ENCODE data around the gene CCM2.

Gene CCM2

GRCh38 chr7:45065031-45065995 is 65.3 kb downstream of the CCM2 start:
- no peak for DNase-seq (ENCODE audit: low read depth, low spot score)

- no peak for DNase-seq (ENCODE audit: low read depth, low spot score)
Measured at GRCh38 chr7:45066409-45066808, 66.4 kb downstream of the CCM2 start.

- no peak for DNase-seq (ENCODE audit: low read depth, low spot score)
Measured at GRCh38 chr7:45067582-45067981, 67.6 kb downstream of the CCM2 start.

- DNase-seq (ENCODE audit: low read depth, low spot score): no peak
Measured at GRCh38 chr7:45068236-45069023, 68.4 kb downstream of the CCM2 start.

GRCh38 chr7:45069444-45070253 is 69.6 kb downstream of the CCM2 start:
- DNase-seq (ENCODE audit: low read depth, low spot score): no peak

GRCh38 chr7:45070254-45070642 is 70.2 kb downstream of the CCM2 start:
- DNase-seq (ENCODE audit: low read depth, low spot score): no peak

- no peak for DNase-seq (ENCODE audit: low read depth, low spot score)
Measured at GRCh38 chr7:45071528-45071927, 71.5 kb downstream of the CCM2 start.

- no peak for DNase-seq (ENCODE audit: low read depth, low spot score)
Measured at GRCh38 chr7:45072131-45073030, 72.4 kb downstream of the CCM2 start.

- DNase-seq (ENCODE audit: low read depth, low spot score): no peak
Measured at GRCh38 chr7:45073031-45073785, 73.2 kb downstream of the CCM2 start.

GRCh38 chr7:45073786-45074527 is 74.0 kb downstream of the CCM2 start:
- DNase-seq (ENCODE audit: low read depth, low spot score): no peak

- no peak for DNase-seq (ENCODE audit: low read depth, low spot score)
Measured at GRCh38 chr7:45074528-45075354, 74.7 kb downstream of the CCM2 start.

- no peak for DNase-seq (ENCODE audit: low read depth, low spot score)
Measured at GRCh38 chr7:45075355-45075644, 75.3 kb downstream of the CCM2 start.

GRCh38 chr7:45075871-45076796 is 76.1 kb downstream of the CCM2 start:
- DNase-seq (ENCODE audit: low read depth, low spot score): no peak

GRCh38 chr7:45076946-45077345 is 76.9 kb downstream of the CCM2 start:
- DNase-seq (ENCODE audit: low read depth, low spot score): no peak

- no peak for DNase-seq (ENCODE audit: low read depth, low spot score)
Measured at GRCh38 chr7:45077579-45077978, 77.6 kb downstream of the CCM2 start.

- no peak for DNase-seq (ENCODE audit: low read depth, low spot score)
Measured at GRCh38 chr7:45078125-45078681, 78.2 kb downstream of the CCM2 start.

- no peak for DNase-seq (ENCODE audit: low read depth, low spot score)
Measured at GRCh38 chr7:45080265-45080957, 80.4 kb downstream of the CCM2 start.

All from activated naive CD8-positive, alpha-beta T cell treated with anti-CD3 and anti-CD28 coated beads, Interleukin-2, amount 50 U/mL, for 16 hours (primary cell).